ENCODE results near the gene SPATA46.

DNA sequence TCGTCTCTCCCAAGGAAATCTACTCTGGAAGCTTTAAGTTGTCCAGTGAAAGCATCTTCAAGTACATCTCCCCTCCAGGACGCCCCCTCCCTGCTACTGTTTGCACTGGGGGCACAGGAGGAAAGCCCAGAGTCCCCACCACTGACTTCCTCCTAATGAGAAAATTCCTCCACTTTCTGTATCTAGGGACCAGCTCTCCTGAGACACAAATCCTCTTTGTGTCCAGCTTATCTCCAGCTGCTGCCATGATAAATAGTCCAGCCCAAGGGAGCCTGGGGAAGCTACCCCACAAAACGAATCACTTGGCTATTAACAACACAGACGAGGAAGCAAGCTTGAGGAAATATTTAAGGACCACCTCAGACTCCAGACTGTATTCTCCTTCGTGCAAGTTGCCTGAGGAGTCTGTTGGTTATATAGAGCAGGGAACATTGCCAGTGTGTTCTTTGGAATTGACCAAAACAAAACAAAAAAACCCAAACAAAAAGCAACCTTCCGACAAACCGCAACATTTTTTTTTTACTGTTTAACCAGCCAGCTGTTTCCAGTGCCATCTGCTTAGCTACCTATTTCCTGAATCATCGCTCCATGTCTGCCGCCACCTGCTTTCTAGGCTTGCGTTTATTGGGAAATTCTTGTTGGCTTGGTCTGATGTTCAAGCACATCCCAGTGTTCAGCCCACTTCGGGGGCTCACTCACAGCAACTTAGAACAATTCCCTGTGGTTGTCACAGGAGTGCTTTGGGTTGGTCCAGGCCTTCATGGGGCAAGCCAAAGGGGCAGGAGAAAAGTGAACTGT, 12.6 kb upstream of the SPATA46 start:
- TF ChIP-seq CTCF (IDR thresholded peaks at IDR 0.05; ENCODE audit: low read length) (no peak), EZH2 (optimal IDR thresholded peaks at IDR 0.05; ENCODE audit: low read depth, low read length) (no peak)

Data from MM.1S (cell line).